Neuronal stem cell (in vitro differentiated cells): ENCODE measurements around the gene CTSE.

Experiments used
- DNase-seq: peaks from one replicate; pipeline ENCODE4 v3.0.0-alpha.2; 2013; ENCODE audit warnings: low spot score
- H2AFZ ChIP-seq: one replicate; pipeline ENCODE4 v1.6.1; 2013; ENCODE audit warnings: mild to moderate bottlenecking, low read length, inconsistent platforms
- H2AK5ac ChIP-seq: 2 replicates; pipeline ENCODE4 v1.6.1; 2013; ENCODE audit warnings: low read depth, mild to moderate bottlenecking, inconsistent platforms, low read length, moderate library complexity, mixed read lengths
- H2BK120ac ChIP-seq: 2 replicates; pipeline ENCODE4 v1.6.1; 2013; ENCODE audit warnings: low read depth, mild to moderate bottlenecking, inconsistent platforms, low read length, moderate library complexity, mixed read lengths
- H2BK12ac ChIP-seq: one replicate; pipeline ENCODE4 v1.6.1; 2013; ENCODE audit warnings: low read length, inconsistent platforms
- H2BK15ac ChIP-seq: 2 replicates; pipeline ENCODE4 v1.6.1; 2013; ENCODE audit warnings: mild to moderate bottlenecking, low read length, inconsistent platforms, mixed read lengths
- H2BK5ac ChIP-seq: one replicate; pipeline ENCODE4 v1.6.1; 2013; ENCODE audit warnings: inconsistent platforms, mild to moderate bottlenecking, low read length, moderate library complexity
- H3K14ac ChIP-seq: one replicate; pipeline ENCODE4 v1.6.1; 2013; ENCODE audit warnings: low read length, inconsistent platforms
- H3K18ac ChIP-seq: 2 replicates; pipeline ENCODE4 v1.6.1; 2013; ENCODE audit warnings: low read length, inconsistent platforms
- H3K23ac ChIP-seq: 2 replicates; pipeline ENCODE4 v1.6.1; 2013; ENCODE audit warnings: low read depth, mild to moderate bottlenecking, mixed read lengths, low read length, inconsistent platforms; ENCODE audit not compliant: poor library complexity
- H3K27ac ChIP-seq: replicated peaks from 3 replicates; pipeline ENCODE4 v1.5.1; 2013; ENCODE audit warnings: low read length, inconsistent platforms
- H3K27me3 ChIP-seq, 3 experiments: 2 replicates each; pipeline ENCODE4 v1.6.1; 2013; ENCODE audit warnings: low read length in 3 of 3, mild to moderate bottlenecking in 2 of 3, inconsistent platforms in 1 of 3, low read depth in 1 of 3, mixed read lengths in 1 of 3, moderate library complexity in 1 of 3; ENCODE audit not compliant: control insufficient read depth in 3 of 3, insufficient read depth in 3 of 3
- H3K36me3 ChIP-seq, 2 donors: replicated peaks in 1 of 2; 2 replicates each; pipeline ENCODE4 v1.6.1; 2013; ENCODE audit warnings: low read length in 2 of 2; ENCODE audit not compliant: control insufficient read depth in 2 of 2, insufficient read depth in 2 of 2
- H3K4ac ChIP-seq: 2 replicates; pipeline ENCODE4 v1.6.1; 2013; ENCODE audit warnings: inconsistent platforms, mild to moderate bottlenecking, low read length, moderate library complexity
- H3K4me1 ChIP-seq, 2 donors: 1 replicate in 1 of 2; 2 replicates in 1 of 2; pipeline ENCODE4 v1.6.1; 2013; ENCODE audit warnings: low read length in 2 of 2, low read depth in 1 of 2; ENCODE audit not compliant: control insufficient read depth in 2 of 2, insufficient read depth in 1 of 2
- H3K4me2 ChIP-seq: one replicate; pipeline ENCODE4 v1.6.1; 2013; ENCODE audit warnings: mild to moderate bottlenecking, low read length, inconsistent platforms; ENCODE audit not compliant: insufficient read depth, poor library complexity, severe bottlenecking
- H3K4me3 ChIP-seq, 2 donors: 2 replicates each; pipeline ENCODE4 v1.5.1; 2013; ENCODE audit warnings: low read length in 2 of 2, mild to moderate bottlenecking in 2 of 2, inconsistent platforms in 1 of 2, moderate library complexity in 1 of 2
- H3K79me1 ChIP-seq: one replicate; pipeline ENCODE4 v1.6.1; 2013; ENCODE audit warnings: low read depth, mild to moderate bottlenecking, inconsistent platforms, low read length, moderate library complexity
- H3K9ac ChIP-seq: one replicate; pipeline ENCODE4 v1.6.1; 2013; ENCODE audit warnings: mild to moderate bottlenecking, low read depth, low read length, inconsistent platforms; ENCODE audit not compliant: poor library complexity
- H3K9me3 ChIP-seq, 2 donors: replicated peaks in 1 of 2; 2 replicates each; pipeline versions ENCODE3 to v1.6.1; 2013; ENCODE audit warnings: low read length in 2 of 2, mild to moderate bottlenecking in 2 of 2, inconsistent platforms in 1 of 2, low read depth in 1 of 2, mixed read lengths in 1 of 2, moderate library complexity in 1 of 2; ENCODE audit not compliant: control insufficient read depth in 2 of 2, insufficient read depth in 1 of 2
- H4K8ac ChIP-seq: one replicate; pipeline ENCODE4 v1.6.1; 2013; ENCODE audit warnings: low read depth, mild to moderate bottlenecking, inconsistent platforms, low read length, moderate library complexity
- H4K91ac ChIP-seq: one replicate; pipeline ENCODE4 v1.6.1; 2013; ENCODE audit warnings: low read length, low read depth, mild to moderate bottlenecking, inconsistent platforms; ENCODE audit not compliant: poor library complexity
- WGBS, 2 donors: extraction: QIAGEN DNeasy Blood & Tissue Kit; methylation state at CpG; one replicate each; pipeline ENCODE4 v1.1.7; 2013; ENCODE audit warnings: missing lambda C conversion rate in 2 of 2, mixed read lengths in 1 of 2; ENCODE audit not compliant: insufficient read length in 2 of 2, insufficient replicate concordance in 1 of 2; ENCODE audit errors: extremely low coverage in 2 of 2; 5-methylcytosine and 5-hydroxymethylcytosine counted together

The CTSE gene

DNA sequence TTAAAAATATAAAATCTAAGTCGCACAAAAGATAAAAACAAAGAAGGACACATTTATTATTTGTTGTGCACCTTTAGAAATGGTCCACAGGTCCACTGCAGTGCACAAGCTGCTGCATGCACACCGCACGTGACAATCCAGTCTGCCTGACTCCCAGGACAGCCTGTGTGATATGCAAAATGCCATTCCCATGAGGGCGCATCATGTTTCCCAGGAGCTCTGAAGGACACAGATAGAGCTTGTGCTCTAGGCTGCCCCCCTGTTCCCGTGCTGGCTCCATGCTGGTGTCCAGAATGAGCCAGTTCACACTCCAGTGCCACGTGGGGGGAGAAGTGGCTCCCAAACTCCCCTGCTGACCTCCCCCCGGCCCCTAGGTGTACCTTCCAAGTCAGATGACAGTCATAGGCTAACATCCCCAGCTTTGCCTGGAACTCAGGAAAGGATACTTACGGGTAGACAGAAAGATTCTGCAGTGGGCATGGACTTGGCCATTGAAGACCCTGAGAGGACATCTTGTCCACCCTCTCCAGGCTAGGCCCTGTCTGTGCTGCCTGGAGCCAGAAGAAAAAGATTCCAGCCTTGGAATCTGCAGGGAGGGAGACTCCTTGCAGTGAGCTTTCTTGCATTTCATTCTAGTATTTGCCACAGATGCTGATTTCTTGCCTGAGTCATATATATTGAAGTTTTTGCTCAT is 46.8 kb downstream of the CTSE start:
- Histone ChIP-seq H2BK12ac (no peak overlapping the region), H2BK5ac (no peak overlapping the region), H3K4me1 (peaks cover 9 to 17% of the 10 kb centered on the region in 2 donors), H2BK15ac (no peak overlapping the region), H3K27me3 (peaks cover 0 to 4% (median 0%) of the 10 kb centered on the region in 3 experiments), H2AFZ (peak overlapping the region; percentile 70), H2AK5ac (peak overlapping the region; percentile 36), H2BK120ac (no peak overlapping the region), H3K36me3 (peaks cover 0 to 5% of the 10 kb centered on the region in 2 donors), H3K23ac (peak overlapping the region; percentile 26), H4K91ac (no peak overlapping the region), H3K27ac (no peak overlapping the region), H4K8ac (no peak overlapping the region), H3K9ac (no peak overlapping the region), H3K4me2 (no peak overlapping the region), H3K14ac (peak overlapping the region; percentile 86), H3K18ac (peak overlapping the region; percentile 15), H3K9me3 (peaks cover 0 to 18% of the 10 kb centered on the region in 2 donors), H3K79me1 (peaks cover 7% of the 10 kb centered on the region), H3K4me3 (no peak overlapping the region), H3K4ac (no peak overlapping the region)
- WGBS, 2 donors = no CpG with 5 or more reads among the region's 8 CpGs
- DNase-seq = no peak

DNA sequence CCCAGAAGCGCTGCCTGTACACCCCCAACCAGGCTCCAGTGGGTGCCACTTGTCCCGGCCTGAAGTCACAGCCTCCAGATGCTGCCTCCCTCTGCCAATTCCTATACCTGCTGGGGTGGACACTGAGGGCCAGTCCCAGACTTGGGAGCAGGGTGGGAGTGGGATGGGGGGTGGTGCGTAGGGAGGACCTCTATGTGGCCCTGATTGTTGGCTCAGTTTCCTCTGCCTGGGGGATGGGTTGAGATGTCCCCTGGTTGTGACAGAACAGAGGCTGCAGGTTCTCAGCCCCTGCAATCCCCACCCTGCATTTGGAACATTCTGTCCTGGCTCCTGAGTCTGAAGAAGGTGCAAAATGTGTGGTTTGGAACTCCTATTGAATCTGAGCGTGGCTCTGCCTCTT is 47.7 kb downstream of the CTSE start:
- no peak overlapping the region for H3K4ac ChIP-seq
- H4K8ac ChIP-seq = no peak overlapping the region
- H2BK5ac ChIP-seq = no peak overlapping the region
- H3K4me3 ChIP-seq = no peak overlapping the region
- peak overlapping the region; percentile 51 for H2AK5ac ChIP-seq
- H3K9me3 ChIP-seq = peaks cover 0 to 18% of the 10 kb centered on the region in 2 donors
- H2BK120ac ChIP-seq = no peak overlapping the region
- no peak overlapping the region for H3K27ac ChIP-seq
- H3K27me3 ChIP-seq = peaks cover 0 to 4% (median 0%) of the 10 kb centered on the region in 3 experiments
- H4K91ac ChIP-seq = no peak overlapping the region
- no peak overlapping the region for H2BK12ac ChIP-seq
- H3K9ac ChIP-seq = no peak overlapping the region
- WGBS, 2 donors = no CpG with 5 or more reads among the region's 4 CpGs
- H2AFZ ChIP-seq = no peak overlapping the region
- peak overlapping the region; percentile 45 for H3K18ac ChIP-seq
- no peak overlapping the region for H3K23ac ChIP-seq
- DNase-seq = no peak
- H3K4me2 ChIP-seq = no peak overlapping the region
- peaks cover 7% of the 10 kb centered on the region for H3K79me1 ChIP-seq
- H3K4me1 ChIP-seq = peaks cover 9 to 17% of the 10 kb centered on the region in 2 donors
- H3K14ac ChIP-seq = peak overlapping the region; percentile 72
- H3K36me3 ChIP-seq = peaks cover 0 to 5% of the 10 kb centered on the region in 2 donors
- peak overlapping the region; percentile 64 for H2BK15ac ChIP-seq

DNA sequence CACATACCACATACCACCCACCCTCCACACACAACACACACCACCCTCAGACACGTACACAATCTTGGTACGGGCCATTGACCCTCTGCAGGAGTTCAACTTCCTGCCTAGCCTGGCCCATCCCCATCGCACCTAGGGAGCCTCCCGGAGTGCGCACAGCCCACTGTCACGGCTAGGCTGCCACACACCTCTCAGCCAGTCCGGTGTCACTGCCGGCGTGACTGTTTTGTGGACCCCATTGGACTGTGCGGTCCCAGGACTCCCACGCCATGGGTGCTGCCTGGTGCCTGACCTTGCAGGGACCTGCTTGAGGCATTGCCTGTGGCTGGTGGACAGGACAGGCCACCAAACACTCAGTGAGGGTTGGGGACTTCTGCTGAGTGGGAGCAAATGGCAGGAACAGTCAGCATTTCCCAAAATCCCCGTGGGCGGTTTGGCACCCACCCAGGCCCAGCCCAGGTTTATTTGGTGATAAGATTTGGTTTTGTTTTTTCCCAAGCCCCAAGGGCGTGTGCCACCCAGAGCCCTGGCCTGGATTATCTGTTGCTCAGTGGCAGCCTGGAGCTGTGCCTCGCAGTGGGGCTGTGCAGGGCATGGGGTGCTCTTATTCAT is 48.2 kb downstream of the CTSE start:
- Histone ChIP-seq H4K8ac (no peak overlapping the region), H3K4me2 (no peak overlapping the region), H3K4me1 (peaks cover 9 to 17% of the 10 kb centered on the region in 2 donors), H3K27ac (no peak overlapping the region), H3K27me3 (peaks cover 0 to 4% (median 0%) of the 10 kb centered on the region in 3 experiments), H3K79me1 (peaks cover 7% of the 10 kb centered on the region), H3K9me3 (peaks cover 0 to 18% of the 10 kb centered on the region in 2 donors), H4K91ac (no peak overlapping the region), H2BK12ac (no peak overlapping the region), H2BK5ac (no peak overlapping the region), H3K14ac (peak overlapping the region; percentile 76), H3K4me3 (peak overlapping the region in 1 of 2 donors; percentile 41), H3K9ac (peak overlapping the region; percentile 7), H2AK5ac (peak overlapping the region; percentile 51), H3K4ac (no peak overlapping the region), H3K36me3 (peaks cover 0 to 5% of the 10 kb centered on the region in 2 donors), H2AFZ (no peak overlapping the region), H2BK120ac (no peak overlapping the region), H2BK15ac (peak overlapping the region; percentile 64), H3K23ac (peak overlapping the region; percentile 29), H3K18ac (peak overlapping the region; percentile 67)
- DNase-seq = no peak
- WGBS, 2 donors = 100% methylated on average over 1 of the region's 15 CpGs; no CpG with 5 or more reads in 1 of the 2 donors

DNA sequence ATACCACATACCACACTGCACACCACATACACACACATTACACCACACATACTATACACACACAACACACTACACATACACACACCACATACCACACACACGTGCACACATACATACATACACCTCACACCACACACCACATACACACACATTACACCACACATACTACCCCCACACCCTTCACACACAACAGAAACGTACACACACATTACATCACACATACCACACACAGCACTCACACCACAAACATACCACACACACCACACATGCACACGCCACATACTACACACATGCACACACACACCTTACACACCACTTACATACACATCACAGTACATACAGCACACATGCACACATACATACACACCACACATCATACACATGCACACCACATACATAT is 49.0 kb downstream of the CTSE start:
- Histone ChIP-seq H3K27me3 (peaks cover 0 to 4% (median 0%) of the 10 kb centered on the region in 3 experiments), H3K4me1 (peaks cover 9 to 17% of the 10 kb centered on the region in 2 donors)

More for the DNA sequence above, 49.0 kb downstream of the CTSE start:
- Histone ChIP-seq H2BK120ac (no peak overlapping the region), H3K14ac (no peak overlapping the region), H3K27ac (no peak overlapping the region), H3K4me2 (no peak overlapping the region), H2BK12ac (no peak overlapping the region), H2BK5ac (no peak overlapping the region), H3K4me3 (peak overlapping the region in 1 of 2 donors; percentile 59), H2AK5ac (no peak overlapping the region), H3K9me3 (peaks cover 0 to 18% of the 10 kb centered on the region in 2 donors), H2BK15ac (no peak overlapping the region), H3K4ac (no peak overlapping the region), H3K18ac (no peak overlapping the region), H3K36me3 (peaks cover 0 to 5% of the 10 kb centered on the region in 2 donors), H3K79me1 (peaks cover 7% of the 10 kb centered on the region), H3K9ac (no peak overlapping the region), H4K91ac (peak overlapping the region; percentile 35), H3K23ac (no peak overlapping the region), H2AFZ (no peak overlapping the region), H4K8ac (peak overlapping the region; percentile 78)
- 100% methylated on average over 1 to 3 of the region's 3 CpGs for WGBS, 2 donors
- DNase-seq = no peak
